Urothelium cell line (cell line): ENCODE measurements around the gene XPO1.
"Not testable (repeated sequence)": the region's sequence is repeated elsewhere in the genome, so short reads cannot be mapped to it uniquely, and the experiment has no call there.

Source experiments
- DNase-seq: peaks from one replicate; pipeline ENCODE4 v3.0.0; 2011; ENCODE audit warnings: low spot score, mixed read lengths
- FAIRE-seq: peaks from 2 replicates; lab custom pipeline; 2011; peaks lifted over from hg19 to GRCh38; lab: Jason Lieb, UNC

Gene XPO1

GRCh38 chr2:61538200-61538919, at the start of gene XPO1:
Gene XPO1 (minus strand): TSS chr2:61538356. CDS start chr2:61533897, 4,459 bp downstream.
- FAIRE-seq (peak; percentile 75), DNase-seq (peak; percentile 99)

- DNase-seq, FAIRE-seq: not testable (repeated sequence)
Observed at GRCh38 chr2:61586928-61587327, 48.8 kb upstream of the XPO1 start.

- DNase-seq (no peak), FAIRE-seq (no peak)
Observed at GRCh38 chr2:61585383-61585782, 47.2 kb upstream of the XPO1 start.

- FAIRE-seq, DNase-seq: not testable (repeated sequence)
Observed at GRCh38 chr2:61584368-61584767, 46.2 kb upstream of the XPO1 start.

GRCh38 chr2:61582165-61582564, 44.0 kb upstream of the XPO1 start:
- DNase-seq, result no peak
- no peak for FAIRE-seq

GRCh38 chr2:61581716-61582115, 43.6 kb upstream of the XPO1 start:
- no peak for DNase-seq

GRCh38 chr2:61575447-61575859, 37.3 kb upstream of the XPO1 start:
- no peak for FAIRE-seq
- DNase-seq, result peak; percentile 27

More at GRCh38 chr2:61581716-61582115, 43.6 kb upstream of the XPO1 start:
- FAIRE-seq, result no peak

GRCh38 chr2:61566566-61566965, 28.4 kb upstream of the XPO1 start:
- DNase-seq (no peak), FAIRE-seq (no peak)

- DNase-seq (no peak), FAIRE-seq (no peak)
Observed at GRCh38 chr2:61562615-61563014, 24.5 kb upstream of the XPO1 start.

- no peak for DNase-seq
- FAIRE-seq, result no peak
Observed at GRCh38 chr2:61558160-61558559, 20.0 kb upstream of the XPO1 start.

- no peak for DNase-seq
- no peak for FAIRE-seq
Observed at GRCh38 chr2:61557381-61557780, 19.2 kb upstream of the XPO1 start.

- FAIRE-seq (no peak), DNase-seq (no peak)
Observed at GRCh38 chr2:61554604-61555003, 16.4 kb upstream of the XPO1 start.

GRCh38 chr2:61550375-61551209, 12.4 kb upstream of the XPO1 start:
- FAIRE-seq, result no peak
- no peak for DNase-seq

- FAIRE-seq, result no peak
- no peak for DNase-seq
Observed at GRCh38 chr2:61549546-61549945, 11.4 kb upstream of the XPO1 start.

GRCh38 chr2:61543062-61543461, 4.9 kb upstream of the XPO1 start:
- FAIRE-seq, result no peak
- DNase-seq, result no peak

GRCh38 chr2:61540167-61540566, 2.0 kb upstream of the XPO1 start:
- not testable (repeated sequence) for FAIRE-seq

GRCh38 chr2:61538920-61539520, 864 bp upstream of the XPO1 start:
- FAIRE-seq, result no peak
- DNase-seq, result peak; percentile 22

More at GRCh38 chr2:61540167-61540566, 2.0 kb upstream of the XPO1 start:
- DNase-seq, result not testable (repeated sequence)

- DNase-seq, result no peak
Observed at GRCh38 chr2:61537950-61538199, 281 bp downstream of the XPO1 start.

GRCh38 chr2:61537277-61537949, 743 bp downstream of the XPO1 start:
- FAIRE-seq (no peak), DNase-seq (peak; percentile 28)

More at GRCh38 chr2:61537950-61538199, 281 bp downstream of the XPO1 start:
- no peak for FAIRE-seq

GRCh38 chr2:61536572-61537276, 1.4 kb downstream of the XPO1 start:
- peak; percentile 5 for FAIRE-seq

More at GRCh38 chr2:61536572-61537276, 1.4 kb downstream of the XPO1 start:
- DNase-seq, result peak; percentile 79
